CD8-positive, alpha-beta memory T cell (primary cell): ENCODE measurements around the gene CDKN1C. TPM values are rescaled to one million over a fixed set of nuclear protein-coding genes. Genes with fewer than 3 reads are reported as not detected.

ENCODE experiments used
- CTCF ChIA-PET: fragments of 350-600 bp; sonication (Branson Sonifier 250); formaldehyde crosslinking; loops from one replicate; lab custom pipeline; 2021; ENCODE audit warnings: antibody characterized with exemption; lab: Charles Lee
- POLR2A ChIA-PET: fragments of 350-600 bp; sonication (Branson Sonifier 250); formaldehyde crosslinking; loops from one replicate; lab custom pipeline; 2021; ENCODE audit warnings: antibody characterized with exemption; lab: Charles Lee
- DNase-seq, 5 donors: peaks; one replicate each; pipeline versions ENCODE4 v3.0.0 to v3.0.0-alpha.2; 2020 to 2022; ENCODE audit warnings: mixed read lengths in 1 of 5
- H3K27ac ChIP-seq: one replicate; pipeline ENCODE4 v1.7.0; 2013; ENCODE audit warnings: low read depth, mild to moderate bottlenecking, low read length, moderate library complexity
- H3K27me3 ChIP-seq: 2 replicates; pipeline ENCODE4 v1.7.0; 2013; ENCODE audit warnings: low read length, mild to moderate bottlenecking; ENCODE audit not compliant: insufficient read depth, poor library complexity, severe bottlenecking
- H3K36me3 ChIP-seq: 2 replicates; pipeline ENCODE4 v1.7.0; 2013; ENCODE audit warnings: mild to moderate bottlenecking, low read length, moderate library complexity; ENCODE audit not compliant: insufficient read depth
- H3K4me1 ChIP-seq: 2 replicates; pipeline ENCODE4 v1.7.0; 2013; ENCODE audit warnings: mild to moderate bottlenecking, low read length, moderate library complexity; ENCODE audit not compliant: insufficient read depth
- H3K4me3 ChIP-seq: 2 replicates; pipeline ENCODE4 v1.7.0; 2013; ENCODE audit warnings: mild to moderate bottlenecking, low read length
- H3K9me3 ChIP-seq: 2 replicates; pipeline ENCODE4 v1.7.0; 2013; ENCODE audit warnings: mild to moderate bottlenecking, low read length
- H3K27ac Mint-ChIP-seq, 8 donors: one replicate each; pipeline ENCODE4 v1.8.0; 2020 to 2021; ENCODE audit warnings: mixed read lengths in 8 of 8, mild to moderate bottlenecking in 6 of 8, inconsistent platforms in 3 of 8, moderate library complexity in 3 of 8
- H3K27me3 Mint-ChIP-seq, 2 donors: one replicate each; pipeline ENCODE4 v1.8.0; 2020 to 2021; ENCODE audit warnings: mixed read lengths in 2 of 2, mild to moderate bottlenecking in 1 of 2, moderate library complexity in 1 of 2
- H3K36me3 Mint-ChIP-seq, 3 donors: one replicate each; pipeline ENCODE4 v1.8.0; 2020 to 2021; ENCODE audit warnings: mixed read lengths in 3 of 3, inconsistent platforms in 1 of 3, mild to moderate bottlenecking in 1 of 3
- H3K4me1 Mint-ChIP-seq, 3 donors: one replicate each; pipeline ENCODE4 v1.8.0; 2020 to 2021; ENCODE audit warnings: mixed read lengths in 3 of 3, inconsistent platforms in 1 of 3, mild to moderate bottlenecking in 1 of 3
- H3K4me3 Mint-ChIP-seq, 7 donors: one replicate each; pipeline ENCODE4 v1.8.0; 2020 to 2021; ENCODE audit warnings: mixed read lengths in 7 of 7, mild to moderate bottlenecking in 6 of 7, moderate library complexity in 4 of 7, inconsistent platforms in 2 of 7
- H3K9me3 Mint-ChIP-seq, 5 donors: one replicate each; pipeline ENCODE4 v1.8.0; 2020 to 2022; ENCODE audit warnings: mixed read lengths in 5 of 5, mild to moderate bottlenecking in 3 of 5, moderate library complexity in 2 of 5, inconsistent platforms in 1 of 5
- polyA plus RNA-seq: library from polyadenylated mRNA; unstranded; fragments of 300-500 nt; fragmentation: Illumina TruSeq; gene quantifications from one replicate; pipeline ENCODE4 v1.2.3, GENCODE V29; 2021
- total RNA-seq, 2 experiments: library from RNA; stranded (reverse); gene quantifications; one replicate each; pipeline ENCODE4 v1.2.3, GENCODE V29; 2021

CDKN1C gene
- total and polyA plus RNA-seq, 3 experiments from 2014 or later, result 0.49 to 1.1 (median 1.0) TPM

GRCh38 chr11:2858995-2859698 is 26.4 kb downstream of the CDKN1C start:
- H3K27me3 ChIP-seq, result no peaks in the 10 kb centered on the region
- no peaks in the 10 kb centered on the region for H3K4me1 ChIP-seq
- Mint-ChIP-seq H3K27ac (no peak overlapping the region), H3K4me3 (no peak overlapping the region), H3K27me3 (peaks cover 20 to 36% of the 10 kb centered on the region in 2 donors), H3K4me1 (no peaks in the 10 kb centered on the region), H3K36me3 (no peaks in the 10 kb centered on the region), H3K9me3 (no peaks in the 10 kb centered on the region)
- no peak for DNase-seq
- no peaks in the 10 kb centered on the region for H3K36me3 ChIP-seq
- ChIA-PET CTCF (no interaction called here), POLR2A (no interaction called here)
- no peak overlapping the region for H3K4me3 ChIP-seq
- H3K9me3 ChIP-seq, result no peaks in the 10 kb centered on the region
- H3K27ac ChIP-seq, result no peak overlapping the region

- no peak overlapping the region for H3K27ac Mint-ChIP-seq
- DNase-seq, result no peak
- H3K36me3 Mint-ChIP-seq, result no peaks in the 10 kb centered on the region
- Histone ChIP-seq H3K27me3 (no peaks in the 10 kb centered on the region), H3K36me3 (no peaks in the 10 kb centered on the region), H3K9me3 (no peaks in the 10 kb centered on the region), H3K4me1 (no peaks in the 10 kb centered on the region), H3K4me3 (no peak overlapping the region), H3K27ac (no peak overlapping the region)
- POLR2A ChIA-PET, result no interaction called here
- H3K27me3 Mint-ChIP-seq, result peaks cover 15 to 26% of the 10 kb centered on the region in 2 donors
- CTCF ChIA-PET, result no interaction called here
- H3K9me3 Mint-ChIP-seq, result no peaks in the 10 kb centered on the region
- no peak overlapping the region for H3K4me3 Mint-ChIP-seq
- no peaks in the 10 kb centered on the region for H3K4me1 Mint-ChIP-seq
Measured at GRCh38 chr11:2857918-2858317, 27.7 kb downstream of the CDKN1C start.

- H3K27ac ChIP-seq, result no peak overlapping the region
- no peak overlapping the region for H3K27ac Mint-ChIP-seq
- H3K36me3 ChIP-seq, result no peaks in the 10 kb centered on the region
- H3K9me3 Mint-ChIP-seq, result no peaks in the 10 kb centered on the region
- H3K4me3 Mint-ChIP-seq, result no peak overlapping the region
- H3K27me3 ChIP-seq, result no peaks in the 10 kb centered on the region
- no peak for DNase-seq
- CTCF ChIA-PET, result no interaction called here
- POLR2A ChIA-PET, result no interaction called here
- H3K27me3 Mint-ChIP-seq, result peaks cover 17 to 26% of the 10 kb centered on the region in 2 donors
- H3K4me1 ChIP-seq, result no peaks in the 10 kb centered on the region
- H3K4me3 ChIP-seq, result no peak overlapping the region
- no peaks in the 10 kb centered on the region for H3K9me3 ChIP-seq
- H3K36me3 Mint-ChIP-seq, result no peaks in the 10 kb centered on the region
- no peaks in the 10 kb centered on the region for H3K4me1 Mint-ChIP-seq
Measured at GRCh38 chr11:2857276-2857675, 28.3 kb downstream of the CDKN1C start.

DNA sequence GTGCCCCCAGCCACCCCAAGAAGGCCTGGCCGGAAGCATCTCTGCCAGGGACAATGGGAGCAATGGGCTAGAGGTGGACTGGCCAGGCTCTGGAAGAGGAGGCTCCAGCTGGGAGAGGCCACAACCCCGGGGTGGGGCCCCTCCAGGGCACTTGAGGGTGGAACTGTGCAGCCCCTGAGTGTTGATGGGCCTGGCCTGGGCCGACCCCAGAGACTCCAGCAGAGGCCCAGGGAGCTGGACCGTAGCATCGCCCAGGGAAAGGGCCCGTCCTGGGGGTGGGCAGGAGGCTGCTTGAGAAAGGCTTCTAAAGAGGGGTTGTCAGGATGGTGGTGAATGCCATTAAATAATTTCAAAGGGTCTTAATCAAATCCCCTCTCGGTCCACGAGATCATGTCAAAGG is 30.4 kb downstream of the CDKN1C start:
- Mint-ChIP-seq H3K4me3 (no peak overlapping the region), H3K36me3 (no peaks in the 10 kb centered on the region), H3K4me1 (no peaks in the 10 kb centered on the region), H3K9me3 (no peaks in the 10 kb centered on the region), H3K27me3 (peaks cover 7 to 10% of the 10 kb centered on the region in 2 donors), H3K27ac (no peak overlapping the region)
- Histone ChIP-seq H3K9me3 (no peaks in the 10 kb centered on the region), H3K36me3 (no peaks in the 10 kb centered on the region), H3K27ac (no peak overlapping the region), H3K4me3 (no peak overlapping the region), H3K4me1 (no peaks in the 10 kb centered on the region), H3K27me3 (no peaks in the 10 kb centered on the region)
- ChIA-PET POLR2A (no interaction called here), CTCF (no interaction called here)
- DNase-seq, result no peak

DNA sequence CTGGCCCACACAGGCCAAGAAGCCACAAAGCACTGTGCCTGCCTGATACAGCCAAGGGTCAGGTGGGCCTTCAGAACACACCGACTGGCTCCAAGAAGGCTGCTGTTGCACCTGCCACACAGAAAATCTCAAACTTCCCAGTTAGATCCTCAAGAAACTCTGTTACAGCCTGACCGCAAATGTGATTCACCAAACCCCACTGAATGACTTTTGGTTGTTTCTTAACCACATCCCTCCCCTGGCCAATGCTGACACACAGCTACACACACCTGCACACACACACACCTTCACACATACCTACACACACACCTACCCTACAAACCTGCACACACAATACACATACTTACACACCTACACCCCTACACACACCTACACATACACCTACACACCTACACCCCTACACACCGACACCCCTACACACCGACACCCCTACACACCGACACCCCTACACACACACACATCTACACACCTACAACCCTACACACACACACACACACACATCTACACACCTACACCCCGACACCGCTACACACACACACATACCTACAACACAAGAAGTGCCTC is 31.5 kb downstream of the CDKN1C start:
- peaks cover 6 to 7% of the 10 kb centered on the region in 2 donors for H3K27me3 Mint-ChIP-seq
- no peak overlapping the region for H3K27ac Mint-ChIP-seq
- H3K4me3 Mint-ChIP-seq, result no peak overlapping the region
- Histone ChIP-seq H3K4me1 (no peaks in the 10 kb centered on the region), H3K36me3 (no peaks in the 10 kb centered on the region), H3K4me3 (no peak overlapping the region), H3K27ac (no peak overlapping the region), H3K27me3 (no peaks in the 10 kb centered on the region), H3K9me3 (no peaks in the 10 kb centered on the region)
- no peaks in the 10 kb centered on the region for H3K36me3 Mint-ChIP-seq
- POLR2A ChIA-PET, result no interaction called here
- CTCF ChIA-PET, result no interaction called here
- H3K4me1 Mint-ChIP-seq, result no peaks in the 10 kb centered on the region
- DNase-seq, result no peak
- no peaks in the 10 kb centered on the region for H3K9me3 Mint-ChIP-seq

GRCh38 chr11:2853401-2853800 is 32.2 kb downstream of the CDKN1C start:
- POLR2A ChIA-PET, result no interaction called here
- no peaks in the 10 kb centered on the region for H3K36me3 Mint-ChIP-seq

DNA sequence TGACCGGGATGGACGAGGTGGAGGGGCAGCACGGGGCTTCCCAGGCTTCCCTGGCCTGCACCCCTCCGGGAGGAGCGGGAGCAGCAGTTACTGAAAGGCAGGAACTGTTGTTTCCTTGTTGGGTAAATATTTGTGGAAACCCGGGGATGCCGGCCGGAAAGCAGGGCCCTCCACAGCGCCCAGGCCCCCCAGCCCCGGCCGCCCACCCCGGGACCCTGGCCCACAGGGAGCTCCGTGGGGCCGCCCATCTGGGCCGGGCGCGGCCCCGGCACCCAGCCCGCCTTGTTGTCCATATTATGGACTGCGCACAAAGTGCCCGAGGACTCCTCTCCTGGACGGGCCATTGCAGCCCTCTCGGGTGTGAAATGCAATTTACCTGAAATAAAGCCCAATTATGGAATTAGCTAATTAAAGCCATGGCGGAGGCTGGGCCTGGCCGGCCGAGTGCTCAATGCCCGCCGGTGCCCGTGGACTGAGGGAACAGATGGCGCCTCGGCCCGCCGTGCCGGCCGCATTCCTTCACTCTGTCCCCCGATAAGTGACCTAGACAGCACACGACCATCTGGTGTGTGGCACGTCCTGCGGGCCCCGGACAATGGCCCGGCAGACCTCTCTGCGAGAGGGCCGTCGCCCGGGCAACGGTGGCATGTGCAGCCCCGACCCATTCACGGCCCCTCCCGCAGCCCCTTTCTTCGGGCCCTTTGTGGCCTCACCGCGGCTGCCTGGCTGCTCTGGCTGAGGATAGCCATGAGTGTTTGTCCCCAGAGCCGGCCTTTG is 35.4 kb downstream of the CDKN1C start:
- ChIA-PET CTCF (no interaction called here), POLR2A (no interaction called here)
- no peaks in the 10 kb centered on the region for H3K9me3 ChIP-seq
- H3K4me3 ChIP-seq, result no peak overlapping the region
- no peaks in the 10 kb centered on the region for H3K27me3 ChIP-seq
- no peaks in the 10 kb centered on the region for H3K4me1 Mint-ChIP-seq
- H3K27ac Mint-ChIP-seq, result no peak overlapping the region
- no peak for DNase-seq
- no peaks in the 10 kb centered on the region for H3K36me3 ChIP-seq
- peaks cover 3 to 4% of the 10 kb centered on the region in 2 donors for H3K27me3 Mint-ChIP-seq
- H3K27ac ChIP-seq, result no peak overlapping the region
- H3K4me3 Mint-ChIP-seq, result no peak overlapping the region
- H3K9me3 Mint-ChIP-seq, result no peaks in the 10 kb centered on the region
- H3K4me1 ChIP-seq, result no peaks in the 10 kb centered on the region
- no peaks in the 10 kb centered on the region for H3K36me3 Mint-ChIP-seq

More at GRCh38 chr11:2853401-2853800, 32.2 kb downstream of the CDKN1C start:
- H3K4me1 Mint-ChIP-seq, result no peaks in the 10 kb centered on the region
- DNase-seq, result no peak
- Histone ChIP-seq H3K4me1 (no peaks in the 10 kb centered on the region), H3K27ac (no peak overlapping the region), H3K4me3 (no peak overlapping the region), H3K27me3 (no peaks in the 10 kb centered on the region), H3K9me3 (no peaks in the 10 kb centered on the region), H3K36me3 (no peaks in the 10 kb centered on the region)
- peaks cover 4 to 7% of the 10 kb centered on the region in 2 donors for H3K27me3 Mint-ChIP-seq
- H3K9me3 Mint-ChIP-seq, result no peaks in the 10 kb centered on the region
- CTCF ChIA-PET, result no interaction called here
- H3K4me3 Mint-ChIP-seq, result no peak overlapping the region
- H3K27ac Mint-ChIP-seq, result no peak overlapping the region

- CTCF ChIA-PET, result interaction anchor here (0.6 kb wide), 1 partner anchor 24 kb away, joined by 3 read pairs; no protein-coding TSS in a partner anchor
- POLR2A ChIA-PET, result no interaction called here
- no peak overlapping the region for H3K27ac ChIP-seq
- no peaks in the 10 kb centered on the region for H3K36me3 Mint-ChIP-seq
- H3K4me1 ChIP-seq, result no peaks in the 10 kb centered on the region
- no peaks in the 10 kb centered on the region for H3K36me3 ChIP-seq
- peaks cover 0 to 4% (median 0%) of the 10 kb centered on the region in 3 donors for H3K4me1 Mint-ChIP-seq
- peaks cover 0 to 2% of the 10 kb centered on the region in 2 donors for H3K27me3 Mint-ChIP-seq
- H3K27ac Mint-ChIP-seq, result no peak overlapping the region
- H3K27me3 ChIP-seq, result no peaks in the 10 kb centered on the region
- no peak for DNase-seq
- no peaks in the 10 kb centered on the region for H3K9me3 ChIP-seq
- no peak overlapping the region for H3K4me3 ChIP-seq
- H3K4me3 Mint-ChIP-seq, result no peak overlapping the region
- H3K9me3 Mint-ChIP-seq, result no peaks in the 10 kb centered on the region
Measured at GRCh38 chr11:2848497-2848896, 37.1 kb downstream of the CDKN1C start.
